SK-N-SH (cell line): ENCODE measurements around the gene DSG2. TPM values are rescaled to one million over a fixed set of nuclear protein-coding genes. Genes with fewer than 3 reads are reported as not detected.

Experiments
- CTCF ChIA-PET: fragments of 300-600, 350-600 bp; formaldehyde crosslinking; extraction: SDS; loops from one replicate; lab custom pipeline; 2021; lab: Yijun Ruan, JAX
- POLR2A ChIA-PET: fragments of 350-600 bp; sonication (Branson Sonifier 250); formaldehyde crosslinking; extraction: SDS; loops from one replicate; lab custom pipeline; 2020; ENCODE audit warnings: antibody characterized with exemption, inconsistent platforms; lab: Yijun Ruan, JAX
- DNase-seq: peaks from one replicate; pipeline ENCODE4 v3.0.0; 2012
- H2AFZ ChIP-seq: fragments of 200-600 bp; sonication (generic); 2 replicates; pipeline ENCODE4 v1.8.1; 2016; ENCODE audit warnings: antibody characterized with exemption, mild to moderate bottlenecking, low read depth
- H3F3A ChIP-seq: fragments of 200-600 bp; sonication (generic); replicated peaks from 2 replicates; pipeline ENCODE3; 2016; ENCODE audit warnings: antibody characterized with exemption, mild to moderate bottlenecking; ENCODE audit not compliant: insufficient read depth
- H3K27ac ChIP-seq, 2 experiments: fragments of 200-500 bp in 1 of 2; fragments of 200-600 bp in 1 of 2; sonication (Bioruptor generic) in 1 of 2; sonication (generic), shearing (Covaris generic) in 1 of 2; 2 replicates each; pipeline versions ENCODE4 v1.5.1 to v1.6.1; 2014 to 2016; ENCODE audit warnings: low read depth in 2 of 2, inconsistent platforms in 1 of 2, low read length in 1 of 2, mild to moderate bottlenecking in 1 of 2, mixed read lengths in 1 of 2
- H3K27me3 ChIP-seq: fragments of 200-600 bp; sonication (generic), shearing (Covaris generic); 2 replicates; pipeline ENCODE4 v1.6.1; 2016; ENCODE audit warnings: mixed run types; ENCODE audit not compliant: insufficient read depth
- H3K36me3 ChIP-seq, 2 experiments: fragments of 200-500 bp in 1 of 2; fragments of 200-600 bp in 1 of 2; sonication (Bioruptor generic) in 1 of 2; sonication (generic) in 1 of 2; replicated peaks in 1 of 2; 2 replicates each; pipeline versions ENCODE3 to v1.5.1; 2014 to 2016; ENCODE audit warnings: low read length in 1 of 2, mild to moderate bottlenecking in 1 of 2; ENCODE audit not compliant: insufficient read depth in 2 of 2, control insufficient read depth in 1 of 2
- H3K4me1 ChIP-seq, 2 experiments: fragments of 200-500 bp in 1 of 2; fragments of 200-600 bp in 1 of 2; sonication (Bioruptor generic) in 1 of 2; sonication (generic), shearing (Covaris generic) in 1 of 2; 2 replicates each; pipeline versions ENCODE4 v1.5.1 to v1.6.1; 2014 to 2016; ENCODE audit warnings: low read depth in 1 of 2, low read length in 1 of 2, mixed run types in 1 of 2; ENCODE audit not compliant: insufficient read depth in 2 of 2, control insufficient read depth in 1 of 2
- H3K4me2 ChIP-seq: fragments of 200-600 bp; sonication (generic), shearing (Covaris generic); 2 replicates; pipeline ENCODE4 v1.6.1; 2017; ENCODE audit warnings: mixed run types
- H3K4me3 ChIP-seq, 2 experiments: fragments of 200-500 bp in 1 of 2; fragments of 200-600 bp in 1 of 2; sonication (Bioruptor generic) in 1 of 2; sonication (generic), shearing (Covaris generic) in 1 of 2; 2 replicates each; pipeline versions ENCODE4 v1.5.1 to v1.8.1; 2014 to 2016; ENCODE audit warnings: low read depth in 2 of 2, inconsistent platforms in 1 of 2, low read length in 1 of 2, mild to moderate bottlenecking in 1 of 2, mixed read lengths in 1 of 2, moderate library complexity in 1 of 2
- H3K79me2 ChIP-seq: fragments of 200-600 bp; sonication (generic); 2 replicates; pipeline ENCODE4 v1.8.1; 2017; ENCODE audit warnings: mild to moderate bottlenecking; ENCODE audit not compliant: insufficient read depth
- H3K9ac ChIP-seq: fragments of 200-600 bp; sonication (generic); 2 replicates; pipeline ENCODE4 v1.6.1; 2017; ENCODE audit warnings: mixed run types
- H3K9me2 ChIP-seq: fragments of 200-600 bp; sonication (generic); 2 replicates; pipeline ENCODE4 v1.6.1; 2017; ENCODE audit warnings: mixed run types
- H3K9me3 ChIP-seq: fragments of 200-600 bp; sonication (generic); 2 replicates; pipeline ENCODE4 v1.6.1; 2017; ENCODE audit warnings: mixed run types, mild to moderate bottlenecking, moderate library complexity
- H4K20me1 ChIP-seq: fragments of 200-600 bp; sonication (generic); 2 replicates; pipeline ENCODE4 v1.6.1; 2017; ENCODE audit warnings: mild to moderate bottlenecking, mixed run types; ENCODE audit not compliant: insufficient read depth
- CHD2 ChIP-seq: fragments of 150-350 bp; IDR thresholded peaks from 2 replicates; pipeline ENCODE4 v1.6.1; 2018; ENCODE audit warnings: low read length; ENCODE audit not compliant: partially characterized antibody
- EP300 ChIP-seq, 2 experiments: IDR thresholded peaks; 2 replicates each; pipeline versions ENCODE4 v1.4.0 to v1.6.1; 2012; ENCODE audit warnings: borderline replicate concordance in 1 of 2, low read depth in 1 of 2, low read length in 1 of 2
- FOSL2 ChIP-seq: IDR thresholded peaks from 2 replicates; pipeline ENCODE4 v1.4.0; 2012; ENCODE audit warnings: low read depth, mild to moderate bottlenecking, moderate library complexity, borderline replicate concordance
- FOXM1 ChIP-seq: IDR thresholded peaks from 2 replicates; pipeline ENCODE4 v1.4.0; 2012; ENCODE audit warnings: low read depth, mild to moderate bottlenecking
- GABPA ChIP-seq: IDR thresholded peaks from 2 replicates; pipeline ENCODE4 v1.4.0; 2012; ENCODE audit warnings: low read depth, mild to moderate bottlenecking
- JUND ChIP-seq: IDR thresholded peaks from 2 replicates; pipeline ENCODE4 v1.4.0; 2012
- MEF2A ChIP-seq: IDR thresholded peaks from 2 replicates; pipeline ENCODE4 v1.4.0; 2012; ENCODE audit warnings: low read depth, borderline replicate concordance
- NFIC ChIP-seq: IDR thresholded peaks from 2 replicates; pipeline ENCODE4 v1.4.0; 2012; ENCODE audit warnings: borderline replicate concordance
- NRF1 ChIP-seq: IDR thresholded peaks from 2 replicates; pipeline ENCODE4 v1.6.1; 2012; ENCODE audit warnings: low read depth, mild to moderate bottlenecking, low read length
- POLR2AphosphoS5 ChIP-seq: IDR thresholded peaks from 2 replicates; pipeline ENCODE4 v1.6.1; 2012; ENCODE audit warnings: low read depth, low read length
- RAD21 ChIP-seq: IDR thresholded peaks from 2 replicates; pipeline ENCODE4 v1.6.1; 2012; ENCODE audit warnings: mild to moderate bottlenecking, low read length
- RCOR1 ChIP-seq: fragments of 150-350 bp; IDR thresholded peaks from 2 replicates; pipeline ENCODE4 v1.6.1; 2017; ENCODE audit warnings: antibody characterized with exemption, low read length
- RXRA ChIP-seq: IDR thresholded peaks from 2 replicates; pipeline ENCODE4 v1.4.0; 2012; ENCODE audit warnings: low read depth, mild to moderate bottlenecking, borderline replicate concordance
- TAF1 ChIP-seq: IDR thresholded peaks from 2 replicates; pipeline ENCODE4 v1.6.1; 2012; ENCODE audit warnings: low read depth, mild to moderate bottlenecking, low read length, moderate library complexity, borderline replicate concordance
- TCF12 ChIP-seq: IDR thresholded peaks from 2 replicates; pipeline ENCODE4 v1.4.0; 2012
- USF1 ChIP-seq: IDR thresholded peaks from 2 replicates; pipeline ENCODE4 v1.4.0; 2012; ENCODE audit warnings: low read depth, borderline replicate concordance
- USF2 ChIP-seq: fragments of 150-350 bp; IDR thresholded peaks from 2 replicates; pipeline ENCODE4 v1.6.1; 2017; ENCODE audit warnings: antibody characterized with exemption, low read length, low read depth, borderline replicate concordance
- YY1 ChIP-seq: IDR thresholded peaks from 2 replicates; pipeline ENCODE4 v1.4.0; 2012; ENCODE audit warnings: low read depth, mild to moderate bottlenecking
- ZBTB33 ChIP-seq: IDR thresholded peaks from 2 replicates; pipeline ENCODE4 v1.4.0; 2012; ENCODE audit warnings: low read depth, borderline replicate concordance
- WGBS: methylation state at CpG from one replicate; pipeline ENCODE4 v1.1.6; 2017; ENCODE audit warnings: low lambda C conversion rate; 5-methylcytosine and 5-hydroxymethylcytosine counted together
- polyA plus RNA-seq, 3 experiments: library from polyadenylated mRNA; depleted of rRNA; stranded (reverse); fragments of >200 nt; gene quantifications; 2 replicates each; pipeline ENCODE4 v1.2.3, GENCODE V29; 2012

Gene DSG2
- polyA plus RNA-seq, 1 of the 3 experiments (the other 2 are of a cell fraction): not detected

- TF ChIP-seq YY1: no peak
These were observed 40.9 kb downstream of the DSG2 start for GRCh38 chr18:31538837-31539236.

GRCh38 chr18:31546476-31546875, 48.5 kb downstream of the DSG2 start:
- H3K27me3 ChIP-seq: peaks cover 9% of the 10 kb centered on the region; the same call in 1 of the 2 replicates
- no peak overlapping the region for H3K4me2 ChIP-seq
- no peaks in the 10 kb centered on the region for H3K79me2 ChIP-seq
- no peaks in the 10 kb centered on the region for H3K36me3 ChIP-seq
- POLR2A ChIA-PET: no interaction called here
- TF ChIP-seq YY1 (no peak), RCOR1 (no peak), NFIC (no peak), MEF2A (no peak), POLR2AphosphoS5 (no peak), RXRA (no peak), CHD2 (no peak), ZBTB33 (no peak), TAF1 (no peak), NRF1 (no peak), TCF12 (no peak), FOSL2 (no peak), GABPA (no peak), JUND (no peak), RAD21 (no peak), EP300 (IDR thresholded peaks at IDR 0.05; ENCODE audit: borderline replicate concordance in 1 of 2, low read depth in 1 of 2, low read length in 1 of 2) (no peak), USF2 (no peak), FOXM1 (no peak), USF1 (no peak)
- 31% methylated on average over 2 of the region's 2 CpGs for WGBS
- H3K4me3 ChIP-seq: no peak overlapping the region
- no peaks in the 10 kb centered on the region for H3K4me1 ChIP-seq
- no peak overlapping the region for H2AFZ ChIP-seq
- H3K27ac ChIP-seq: no peak overlapping the region
- H3F3A ChIP-seq: no peaks in the 10 kb centered on the region
- H4K20me1 ChIP-seq: no peaks in the 10 kb centered on the region
- no peak for DNase-seq
- no peak overlapping the region for H3K9ac ChIP-seq
- H3K9me2 ChIP-seq: no peaks in the 10 kb centered on the region
- CTCF ChIA-PET: interaction anchor here (5.4 kb wide), 1 partner anchor 177 kb away, joined by 25 read pairs; no protein-coding TSS in a partner anchor
- H3K9me3 ChIP-seq: no peaks in the 10 kb centered on the region

More at GRCh38 chr18:31538837-31539236, 40.9 kb downstream of the DSG2 start:
- no peaks in the 10 kb centered on the region for H3K9me3 ChIP-seq
- no peaks in the 10 kb centered on the region for H3K36me3 ChIP-seq
- no peaks in the 10 kb centered on the region for H4K20me1 ChIP-seq
- DNase-seq: no peak
- H3K4me1 ChIP-seq: no peaks in the 10 kb centered on the region
- no peak overlapping the region for H3K4me3 ChIP-seq
- no peak overlapping the region for H3K9ac ChIP-seq
- H3K27ac ChIP-seq: no peak overlapping the region
- no peak overlapping the region for H2AFZ ChIP-seq
- no peaks in the 10 kb centered on the region for H3K79me2 ChIP-seq
- 56% methylated on average over 3 of the region's 3 CpGs for WGBS
- H3K27me3 ChIP-seq: peaks cover 42% of the 10 kb centered on the region; the same call in 1 of the 2 replicates
- POLR2A ChIA-PET: no interaction called here
- no peak overlapping the region for H3K4me2 ChIP-seq
- CTCF ChIA-PET: interaction anchor here (1.0 kb wide), 1 partner anchor 419 kb away, joined by 3 read pairs; no protein-coding TSS in a partner anchor
- no peaks in the 10 kb centered on the region for H3F3A ChIP-seq
- no peaks in the 10 kb centered on the region for H3K9me2 ChIP-seq
